ENCODE results near the gene HBM. TPM values are rescaled to one million over a fixed set of nuclear protein-coding genes. Genes with fewer than 3 reads are reported as not detected.
"Not testable (repeated sequence)": the region's sequence is repeated elsewhere in the genome, so short reads cannot be mapped to it uniquely, and the experiment has no call there.

The HBM gene
- total RNA-seq, 4 donors from 2014 or later = not detected

- H3K36me3 ChIP-seq = no peaks in the 10 kb centered on the region
- WGBS = no CpG with 5 or more reads among the region's 77 CpGs
- no peak for TF ChIP-seq CTCF (IDR thresholded peaks at IDR 0.05)
- no peak for TF ChIP-seq EP300 (IDR thresholded peaks at IDR 0.05)
- no peak for TF ChIP-seq POLR2AphosphoS5 (IDR thresholded peaks at IDR 0.05)
- no peak for TF ChIP-seq POLR2A (IDR thresholded peaks at IDR 0.05)
Measured at GRCh38 chr16:164827-165538, 795 bp upstream of the HBM start.

GRCh38 chr16:166375-167121, 770 bp downstream of the HBM start:
- Histone ChIP-seq H3K27ac (no peak overlapping the region), H3K27me3 (peaks cover 72% of the 10 kb centered on the region), H3K4me1 (peaks cover 18% of the 10 kb centered on the region), H3K9me3 (no peaks in the 10 kb centered on the region), H3K36me3 (no peaks in the 10 kb centered on the region), H3K4me3 (peak overlapping the region; percentile 25)
- WGBS = 8% methylated on average over 18 of the region's 45 CpGs
- no peak for DNase-seq (ENCODE audit: low spot score in 2 of 2)
- TF ChIP-seq POLR2AphosphoS5 (IDR thresholded peaks at IDR 0.05) (no peak), CTCF (IDR thresholded peaks at IDR 0.05) (no peak), POLR2A (IDR thresholded peaks at IDR 0.05) (no peak), EP300 (IDR thresholded peaks at IDR 0.05) (no peak)

More at GRCh38 chr16:164827-165538, 795 bp upstream of the HBM start:
- peaks cover 64% of the 10 kb centered on the region for H3K27me3 ChIP-seq
- no peak overlapping the region for H3K27ac ChIP-seq
- DNase-seq (ENCODE audit: low spot score in 2 of 2) = no peak
- H3K4me1 ChIP-seq = peaks cover 18% of the 10 kb centered on the region
- H3K4me3 ChIP-seq = peak overlapping the region; percentile 26
- no peaks in the 10 kb centered on the region for H3K9me3 ChIP-seq

- H3K27ac ChIP-seq = no peak overlapping the region
- no peak for DNase-seq (ENCODE audit: low spot score in 2 of 2)
- 19% methylated on average over 11 of the region's 11 CpGs for WGBS
- H3K36me3 ChIP-seq = no peaks in the 10 kb centered on the region
- H3K4me3 ChIP-seq = no peak overlapping the region
- H3K9me3 ChIP-seq = no peaks in the 10 kb centered on the region
- H3K4me1 ChIP-seq = peaks cover 18% of the 10 kb centered on the region
- TF ChIP-seq POLR2A (IDR thresholded peaks at IDR 0.05) = no peak
- no peak for TF ChIP-seq POLR2AphosphoS5 (IDR thresholded peaks at IDR 0.05)
- TF ChIP-seq CTCF (IDR thresholded peaks at IDR 0.05) = no peak
- TF ChIP-seq EP300 (IDR thresholded peaks at IDR 0.05) = no peak
- H3K27me3 ChIP-seq = peaks cover 77% of the 10 kb centered on the region
Measured at GRCh38 chr16:167122-167690, 1.4 kb downstream of the HBM start.

DNA sequence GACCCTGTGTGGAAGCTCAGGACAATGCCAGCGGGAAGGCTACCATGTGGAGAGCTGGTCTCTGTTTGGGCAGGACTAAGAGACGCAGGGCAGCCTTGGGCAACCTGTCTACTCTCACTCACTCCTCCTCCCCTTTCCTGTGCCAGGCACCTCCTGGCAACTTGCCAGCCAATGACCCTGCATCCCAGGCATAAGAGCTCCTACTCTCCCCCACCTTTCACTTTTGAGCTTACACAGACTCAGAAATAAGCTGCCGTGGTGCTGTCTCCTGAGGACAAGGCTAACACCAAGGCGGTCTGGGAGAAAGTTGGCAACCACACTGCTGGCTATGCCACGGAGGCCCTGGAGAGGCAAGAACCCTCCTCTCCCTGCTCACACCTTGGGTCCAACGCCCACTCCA, 2.6 kb downstream of the HBM start:
- no peaks in the 10 kb centered on the region for H3K36me3 ChIP-seq
- TF ChIP-seq CTCF (IDR thresholded peaks at IDR 0.05) (no peak), POLR2A (IDR thresholded peaks at IDR 0.05) (no peak), POLR2AphosphoS5 (IDR thresholded peaks at IDR 0.05) (no peak), EP300 (IDR thresholded peaks at IDR 0.05) (no peak)
- H3K4me3 ChIP-seq = no peak overlapping the region
- 76% methylated on average over 5 of the region's 6 CpGs for WGBS
- H3K27ac ChIP-seq = no peak overlapping the region
- peaks cover 73% of the 10 kb centered on the region for H3K27me3 ChIP-seq
- no peak for DNase-seq (ENCODE audit: low spot score in 2 of 2)
- H3K9me3 ChIP-seq = no peaks in the 10 kb centered on the region
- H3K4me1 ChIP-seq = peaks cover 18% of the 10 kb centered on the region

DNA sequence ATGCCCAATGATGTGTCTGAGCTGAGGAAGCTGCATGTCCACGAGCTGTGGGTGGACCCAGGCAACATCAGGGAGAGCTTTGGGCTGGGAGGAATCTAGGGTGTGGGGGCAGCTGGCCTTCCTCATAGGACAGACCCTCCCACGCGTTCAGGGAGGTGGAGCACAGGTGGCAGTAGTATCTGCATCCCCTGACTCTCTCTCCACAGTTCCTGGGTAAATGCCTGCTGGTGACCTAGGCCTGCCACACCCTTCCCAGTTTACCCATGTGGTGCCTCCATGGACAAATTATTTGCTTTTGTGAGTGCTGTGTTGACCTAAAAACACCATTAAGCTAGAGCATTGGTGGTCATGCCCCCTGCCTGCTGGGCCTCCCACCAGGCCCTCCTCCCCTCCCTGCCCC, 3.2 kb downstream of the HBM start:
- no peak overlapping the region for H3K4me3 ChIP-seq
- DNase-seq (ENCODE audit: low spot score in 2 of 2) = no peak
- WGBS = no CpG with 5 or more reads among the region's 3 CpGs
- no peaks in the 10 kb centered on the region for H3K9me3 ChIP-seq
- peaks cover 18% of the 10 kb centered on the region for H3K4me1 ChIP-seq
- H3K27me3 ChIP-seq = peaks cover 75% of the 10 kb centered on the region
- H3K27ac ChIP-seq = no peak overlapping the region
- no peak for TF ChIP-seq CTCF (IDR thresholded peaks at IDR 0.05)
- H3K36me3 ChIP-seq = no peaks in the 10 kb centered on the region

DNA sequence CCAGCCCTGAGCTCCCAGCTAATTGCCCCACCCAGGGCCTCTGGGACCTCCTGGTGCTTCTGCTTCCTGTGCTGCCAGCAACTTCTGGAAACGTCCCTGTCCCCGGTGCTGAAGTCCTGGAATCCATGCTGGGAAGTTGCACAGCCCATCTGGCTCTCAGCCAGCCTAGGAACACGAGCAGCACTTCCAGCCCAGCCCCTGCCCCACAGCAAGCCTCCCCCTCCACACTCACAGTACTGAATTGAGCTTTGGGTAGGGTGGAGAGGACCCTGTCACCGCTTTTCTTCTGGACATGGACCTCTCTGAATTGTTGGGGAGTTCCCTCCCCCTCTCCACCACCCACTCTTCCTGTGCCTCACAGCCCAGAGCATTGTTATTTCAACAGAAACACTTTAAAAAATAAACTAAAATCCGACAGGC, 4.3 kb downstream of the HBM start:
- not testable (repeated sequence) for DNase-seq (ENCODE audit: low spot score in 2 of 2); H3K36me3 ChIP-seq; H3K4me3 ChIP-seq; H3K27ac ChIP-seq; H3K9me3 ChIP-seq
- Histone ChIP-seq H3K27me3 (peaks cover 81% of the 10 kb centered on the region), H3K4me1 (peaks cover 20% of the 10 kb centered on the region)
- WGBS = 4% methylated on average over 4 of the region's 5 CpGs
